Activated T-helper 2 cell treated with anti-CD3 and anti-CD28 coated beads, Interferon-gamma antibody, Interleukin-2, Interleukin-4, amounts not matched to agents 10 μg/mL and 5 μg/mL and 100 μg/mL, durations not matched to agents 14 hours and 24 hours and 36 hours (primary cell): ENCODE measurements around the gene STOM. TPM values are rescaled to one million over a fixed set of nuclear protein-coding genes. Genes with fewer than 3 reads are reported as not detected.

Experiments used
- DNase-seq: peaks from one replicate; pipeline ENCODE4 v3.0.0; 2021; ENCODE audit warnings: low spot score
- H3K27ac Mint-ChIP-seq: one replicate; pipeline ENCODE4 v1.8.0; 2021; ENCODE audit warnings: mixed read lengths
- H3K27me3 Mint-ChIP-seq: one replicate; pipeline ENCODE4 v1.8.0; 2021; ENCODE audit warnings: low read depth, mixed read lengths
- H3K36me3 Mint-ChIP-seq: one replicate; pipeline ENCODE4 v1.8.0; 2021; ENCODE audit warnings: low read depth, mixed read lengths
- H3K4me1 Mint-ChIP-seq: one replicate; pipeline ENCODE4 v1.8.0; 2021; ENCODE audit warnings: low read depth, mixed read lengths
- H3K4me3 Mint-ChIP-seq: one replicate; pipeline ENCODE4 v1.8.0; 2021; ENCODE audit warnings: low read depth, mild to moderate bottlenecking, moderate library complexity, mixed read lengths
- H3K9me3 Mint-ChIP-seq: one replicate; pipeline ENCODE4 v1.8.0; 2021; ENCODE audit warnings: mixed read lengths
- intact Hi-C: fragments of 100-400 bp; cut with micrococcal nuclease; formaldehyde crosslinking; loops from one replicate; pipeline ENCODE4 v1.15.1; 2023
- total RNA-seq: library from RNA; stranded (reverse); gene quantifications from 2 replicates; pipeline ENCODE4 v1.2.3, GENCODE V29; 2022

STOM gene
- total RNA-seq, 1 donor from 2014 or later, result 21.0 TPM

- Mint-ChIP-seq H3K36me3 (no peaks in the 10 kb centered on the region), H3K9me3 (no peaks in the 10 kb centered on the region), H3K4me3 (no peak overlapping the region), H3K27ac (no peak overlapping the region), H3K27me3 (peaks cover 16% of the 10 kb centered on the region), H3K4me1 (peaks cover 5% of the 10 kb centered on the region)
- intact Hi-C loops, result no loop called here
- DNase-seq, result no peak
Observed at GRCh38 chr9:121388140-121388905, 18.3 kb upstream of the STOM start.

GRCh38 chr9:121386442-121387175 is 16.6 kb upstream of the STOM start:
- intact Hi-C loops, result no loop called here
- DNase-seq, result no peak
- Mint-ChIP-seq H3K9me3 (no peaks in the 10 kb centered on the region), H3K4me1 (no peaks in the 10 kb centered on the region), H3K27me3 (peaks cover 18% of the 10 kb centered on the region), H3K36me3 (no peaks in the 10 kb centered on the region), H3K27ac (no peak overlapping the region), H3K4me3 (no peak overlapping the region)

- Mint-ChIP-seq H3K4me3 (no peak overlapping the region), H3K27ac (no peak overlapping the region), H3K4me1 (no peaks in the 10 kb centered on the region), H3K36me3 (no peaks in the 10 kb centered on the region), H3K9me3 (no peaks in the 10 kb centered on the region), H3K27me3 (peaks cover 20% of the 10 kb centered on the region)
- intact Hi-C loops, result no loop called here
- no peak for DNase-seq
Observed at GRCh38 chr9:121383715-121384114, 13.7 kb upstream of the STOM start.

DNA sequence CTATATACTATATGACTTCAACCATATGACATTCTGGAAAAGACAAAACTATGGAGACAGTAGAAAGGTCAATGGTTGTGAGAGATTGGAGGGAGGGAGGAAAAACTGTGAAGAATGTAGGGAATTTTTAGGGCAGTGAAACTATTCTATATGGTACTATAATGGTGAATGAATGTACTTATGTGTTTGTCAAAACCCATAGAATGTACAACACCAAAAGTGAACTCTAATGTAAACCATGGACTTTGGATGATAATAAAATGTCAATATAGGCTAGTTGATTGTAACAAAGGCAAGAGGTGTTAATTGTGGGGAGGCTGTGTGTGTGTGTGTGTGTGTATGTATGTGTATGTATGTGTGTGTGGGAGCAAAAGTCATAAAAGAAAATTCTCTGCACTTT is 10.8 kb upstream of the STOM start:
- intact Hi-C loops, result no loop called here
- H3K27me3 Mint-ChIP-seq, result peaks cover 15% of the 10 kb centered on the region
- no peaks in the 10 kb centered on the region for H3K9me3 Mint-ChIP-seq
- H3K4me1 Mint-ChIP-seq, result no peaks in the 10 kb centered on the region
- H3K36me3 Mint-ChIP-seq, result no peaks in the 10 kb centered on the region
- H3K27ac Mint-ChIP-seq, result no peak overlapping the region
- no peak overlapping the region for H3K4me3 Mint-ChIP-seq
- no peak for DNase-seq

DNA sequence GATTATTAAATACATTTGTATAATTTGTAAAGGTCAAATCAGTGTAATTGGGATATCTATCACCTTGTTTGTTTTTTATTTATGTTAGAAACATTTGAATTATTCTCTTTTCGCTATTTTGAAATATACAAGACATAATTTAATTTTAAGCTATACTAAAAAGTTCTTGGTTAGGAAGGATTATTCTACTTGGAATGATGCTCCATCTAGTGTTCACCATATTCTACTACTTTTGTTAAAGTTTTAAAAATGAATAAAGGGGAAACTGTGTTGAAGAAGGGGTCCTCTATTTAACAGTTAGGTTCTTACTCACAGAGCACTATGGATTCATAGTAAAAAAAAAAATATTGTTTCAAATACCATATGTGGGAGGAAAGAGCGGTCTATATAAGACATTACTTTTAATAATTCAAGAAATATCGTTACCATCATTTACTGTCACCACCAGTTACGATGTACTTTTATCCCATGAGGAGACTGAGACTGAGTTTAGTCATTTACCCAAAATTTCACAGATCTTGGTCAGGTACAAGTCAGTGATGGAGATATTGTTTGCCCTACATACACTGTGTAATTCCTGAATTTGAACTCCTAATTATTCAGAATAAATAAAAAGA is 6.3 kb upstream of the STOM start:
- H3K4me3 Mint-ChIP-seq, result no peak overlapping the region
- peaks cover 13% of the 10 kb centered on the region for H3K4me1 Mint-ChIP-seq
- intact Hi-C loops, result loop anchor here (2.0 kb wide), 1 partner anchor 56 kb away; no protein-coding TSS in a partner anchor
- H3K27me3 Mint-ChIP-seq, result peaks cover 10% of the 10 kb centered on the region
- DNase-seq, result no peak
- no peak overlapping the region for H3K27ac Mint-ChIP-seq
- no peaks in the 10 kb centered on the region for H3K36me3 Mint-ChIP-seq
- no peaks in the 10 kb centered on the region for H3K9me3 Mint-ChIP-seq

- H3K36me3 Mint-ChIP-seq, result peaks cover 5% of the 10 kb centered on the region
- no peak for DNase-seq
- intact Hi-C loops, result no loop called here
- no peak overlapping the region for H3K27ac Mint-ChIP-seq
- peaks cover 24% of the 10 kb centered on the region for H3K4me1 Mint-ChIP-seq
- no peak overlapping the region for H3K4me3 Mint-ChIP-seq
- peaks cover 2% of the 10 kb centered on the region for H3K27me3 Mint-ChIP-seq
- H3K9me3 Mint-ChIP-seq, result peaks cover 5% of the 10 kb centered on the region
Observed at GRCh38 chr9:121373011-121373729, 3.1 kb upstream of the STOM start.

DNA sequence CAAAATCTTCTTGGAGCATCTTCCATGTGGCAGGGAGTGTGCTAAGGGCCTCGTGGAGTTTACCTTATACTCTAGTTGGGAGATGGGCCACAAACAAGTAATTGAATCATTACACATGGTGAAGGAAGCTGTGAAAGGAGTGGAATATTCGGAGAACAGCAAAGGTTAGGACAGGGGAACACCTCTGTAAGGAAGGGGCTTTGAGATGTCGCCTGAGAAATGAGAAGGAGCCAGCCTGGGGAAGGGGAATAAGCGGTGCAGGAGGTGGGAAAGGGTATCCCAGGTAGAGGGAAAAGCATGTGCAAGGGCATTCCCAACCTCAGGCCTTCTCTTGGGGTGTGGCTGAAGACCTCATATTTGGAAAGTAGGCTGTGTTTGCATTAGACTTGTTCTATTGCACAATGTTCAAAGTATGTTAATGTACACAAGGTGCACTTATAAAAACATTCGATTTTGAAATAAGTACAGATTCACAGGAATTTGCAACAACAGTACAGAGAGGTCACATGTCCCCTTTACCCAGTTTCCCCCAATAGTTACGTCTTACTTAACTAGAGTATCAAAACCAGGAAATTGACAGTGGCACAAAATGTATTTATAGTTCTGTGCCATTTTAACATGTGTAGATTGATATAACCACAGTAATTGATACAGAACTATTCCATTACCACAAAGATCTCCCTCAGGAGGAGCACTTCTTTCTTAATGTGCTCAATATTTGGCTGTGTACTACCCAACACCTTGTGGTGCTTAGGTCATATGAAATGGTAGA is 2.4 kb upstream of the STOM start:
- no peak overlapping the region for H3K4me3 Mint-ChIP-seq
- H3K27ac Mint-ChIP-seq, result no peak overlapping the region
- peaks cover 5% of the 10 kb centered on the region for H3K9me3 Mint-ChIP-seq
- no peak for DNase-seq
- intact Hi-C loops, result no loop called here
- H3K36me3 Mint-ChIP-seq, result peaks cover 5% of the 10 kb centered on the region
- peaks cover 29% of the 10 kb centered on the region for H3K4me1 Mint-ChIP-seq
- H3K27me3 Mint-ChIP-seq, result peaks cover 2% of the 10 kb centered on the region

GRCh38 chr9:121371495-121372061 is 1.5 kb upstream of the STOM start:
- Mint-ChIP-seq H3K27ac (no peak overlapping the region), H3K4me3 (peak overlapping the region; percentile 63), H3K27me3 (peaks cover 2% of the 10 kb centered on the region), H3K4me1 (peaks cover 29% of the 10 kb centered on the region), H3K9me3 (peaks cover 5% of the 10 kb centered on the region), H3K36me3 (peaks cover 5% of the 10 kb centered on the region)
- no peak for DNase-seq
- intact Hi-C loops, result no loop called here

DNA sequence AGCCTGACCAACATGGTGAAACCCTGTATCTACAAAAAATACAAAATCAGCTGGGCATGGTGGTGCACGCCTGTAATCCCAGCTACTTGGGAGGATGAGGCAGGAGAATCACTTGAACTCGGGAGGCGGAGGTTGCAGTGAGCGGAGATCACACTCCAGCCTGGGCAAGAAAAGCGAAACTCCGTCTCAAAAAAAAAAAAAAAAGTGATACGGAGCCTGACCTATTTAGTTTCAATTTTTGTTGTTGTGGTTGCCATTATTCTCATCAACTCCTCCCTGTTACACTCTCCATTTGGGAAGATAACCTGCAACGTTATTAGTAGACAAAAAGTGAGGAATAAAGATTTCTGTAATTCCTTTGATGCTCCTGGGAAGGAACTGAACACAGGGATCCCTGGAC is 1.3 kb downstream of the STOM start:
- Mint-ChIP-seq H3K9me3 (peaks cover 5% of the 10 kb centered on the region), H3K36me3 (peaks cover 10% of the 10 kb centered on the region), H3K27ac (no peak overlapping the region), H3K4me1 (peaks cover 37% of the 10 kb centered on the region), H3K27me3 (no peaks in the 10 kb centered on the region), H3K4me3 (peak overlapping the region; percentile 84)
- DNase-seq, result no peak
- intact Hi-C loops, result loop anchor here (2.0 to 10.0 kb wide), 3 partner anchors 16 to 164 kb away; partner anchors contain the start of gene RAB14

DNA sequence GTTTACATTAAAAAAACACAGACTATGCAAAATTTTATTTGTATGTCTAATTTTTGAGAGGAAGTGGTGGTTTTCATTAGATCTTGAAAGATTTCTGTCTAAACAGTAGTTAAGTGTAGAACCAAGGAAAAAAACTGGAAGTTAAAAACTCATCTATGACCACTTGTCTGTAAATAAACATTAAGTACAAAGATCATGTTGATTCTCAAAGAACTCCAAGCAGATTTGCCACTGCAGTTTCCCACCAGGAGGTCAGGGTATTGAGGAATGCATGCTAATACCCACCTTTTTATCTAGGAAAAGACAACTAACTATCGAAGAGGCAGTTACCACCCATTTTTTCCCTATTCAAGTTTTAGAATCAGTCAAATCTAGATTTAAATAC is 1.9 kb downstream of the STOM start:
- intact Hi-C loops, result loop anchor here (2.0 to 10.0 kb wide), 3 partner anchors 15 to 163 kb away; partner anchors contain the start of gene RAB14
- Mint-ChIP-seq H3K27me3 (no peaks in the 10 kb centered on the region), H3K4me3 (peak overlapping the region; percentile 45), H3K9me3 (peaks cover 5% of the 10 kb centered on the region), H3K27ac (no peak overlapping the region), H3K36me3 (peaks cover 10% of the 10 kb centered on the region), H3K4me1 (peaks cover 37% of the 10 kb centered on the region)
- DNase-seq, result no peak

GRCh38 chr9:121367306-121368137 is 2.5 kb downstream of the STOM start:
- H3K4me1 Mint-ChIP-seq, result peaks cover 34% of the 10 kb centered on the region
- no peaks in the 10 kb centered on the region for H3K27me3 Mint-ChIP-seq
- H3K9me3 Mint-ChIP-seq, result peaks cover 5% of the 10 kb centered on the region
- H3K36me3 Mint-ChIP-seq, result peaks cover 10% of the 10 kb centered on the region
- H3K27ac Mint-ChIP-seq, result no peak overlapping the region
- intact Hi-C loops, result loop anchor here (2.0 to 10.0 kb wide), 3 partner anchors 15 to 163 kb away; partner anchors contain the start of gene RAB14
- no peak for DNase-seq
- no peak overlapping the region for H3K4me3 Mint-ChIP-seq
